ENCODE data around the gene ADAMTS2.

DNA sequence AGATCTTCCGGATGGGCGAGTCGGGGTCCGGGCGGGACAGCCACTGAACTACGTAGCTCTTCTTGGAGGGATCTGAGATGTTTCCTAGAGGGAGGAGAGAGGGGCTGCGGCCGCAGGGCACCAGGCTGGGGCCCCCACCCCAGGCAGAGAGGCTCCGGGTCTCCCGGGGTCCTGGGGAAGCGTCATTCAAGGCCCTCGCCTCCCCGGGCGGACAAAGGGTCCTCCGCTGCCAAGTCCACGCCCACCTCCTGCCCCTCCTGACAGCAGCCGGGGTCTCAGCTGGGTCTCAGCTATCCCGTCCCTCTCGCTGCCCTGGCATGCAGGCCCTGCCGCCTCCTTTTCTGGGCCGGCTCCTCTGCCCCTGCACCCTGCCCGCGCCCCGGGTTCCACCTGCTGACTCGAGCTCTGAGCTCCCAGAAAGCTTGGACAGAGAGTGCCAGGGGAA, 223.6 kb downstream of the ADAMTS2 start:
- TF ChIP-seq, protein P1, sequence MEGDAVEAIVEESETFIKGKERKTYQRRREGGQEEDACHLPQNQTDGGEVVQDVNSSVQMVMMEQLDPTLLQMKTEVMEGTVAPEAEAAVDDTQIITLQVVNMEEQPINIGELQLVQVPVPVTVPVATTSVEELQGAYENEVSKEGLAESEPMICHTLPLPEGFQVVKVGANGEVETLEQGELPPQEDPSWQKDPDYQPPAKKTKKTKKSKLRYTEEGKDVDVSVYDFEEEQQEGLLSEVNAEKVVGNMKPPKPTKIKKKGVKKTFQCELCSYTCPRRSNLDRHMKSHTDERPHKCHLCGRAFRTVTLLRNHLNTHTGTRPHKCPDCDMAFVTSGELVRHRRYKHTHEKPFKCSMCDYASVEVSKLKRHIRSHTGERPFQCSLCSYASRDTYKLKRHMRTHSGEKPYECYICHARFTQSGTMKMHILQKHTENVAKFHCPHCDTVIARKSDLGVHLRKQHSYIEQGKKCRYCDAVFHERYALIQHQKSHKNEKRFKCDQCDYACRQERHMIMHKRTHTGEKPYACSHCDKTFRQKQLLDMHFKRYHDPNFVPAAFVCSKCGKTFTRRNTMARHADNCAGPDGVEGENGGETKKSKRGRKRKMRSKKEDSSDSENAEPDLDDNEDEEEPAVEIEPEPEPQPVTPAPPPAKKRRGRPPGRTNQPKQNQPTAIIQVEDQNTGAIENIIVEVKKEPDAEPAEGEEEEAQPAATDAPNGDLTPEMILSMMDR (conservative IDR thresholded peaks at IDR 0.05; ENCODE audit: low read depth, low read length): no peak
- TF ChIP-seq POLR2A (IDR thresholded peaks at IDR 0.05; ENCODE audit: low read depth, low read length) (no peak), MXI1 (IDR thresholded peaks at IDR 0.05; ENCODE audit: borderline replicate concordance, low read depth, low read length) (no peak), MAZ (IDR thresholded peaks at IDR 0.05; ENCODE audit: borderline replicate concordance, low read depth, low read length) (no peak), RCOR1 (IDR thresholded peaks at IDR 0.05; ENCODE audit: insufficient replicate concordance, low read length) (no peak), RFX5 (IDR thresholded peaks at IDR 0.05; ENCODE audit: low read depth, low read length) (no peak), CEBPB (IDR thresholded peaks at IDR 0.05; ENCODE audit: low read depth, low read length) (no peak), RAD21 (IDR thresholded peaks at IDR 0.05; ENCODE audit: low read length) (no peak)
- TF ChIP-seq, protein P2, sequence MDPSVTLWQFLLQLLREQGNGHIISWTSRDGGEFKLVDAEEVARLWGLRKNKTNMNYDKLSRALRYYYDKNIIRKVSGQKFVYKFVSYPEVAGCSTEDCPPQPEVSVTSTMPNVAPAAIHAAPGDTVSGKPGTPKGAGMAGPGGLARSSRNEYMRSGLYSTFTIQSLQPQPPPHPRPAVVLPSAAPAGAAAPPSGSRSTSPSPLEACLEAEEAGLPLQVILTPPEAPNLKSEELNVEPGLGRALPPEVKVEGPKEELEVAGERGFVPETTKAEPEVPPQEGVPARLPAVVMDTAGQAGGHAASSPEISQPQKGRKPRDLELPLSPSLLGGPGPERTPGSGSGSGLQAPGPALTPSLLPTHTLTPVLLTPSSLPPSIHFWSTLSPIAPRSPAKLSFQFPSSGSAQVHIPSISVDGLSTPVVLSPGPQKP (IDR thresholded peaks at IDR 0.05; ENCODE audit: borderline replicate concordance, low read depth, low read length): no peak
- TF ChIP-seq, protein P3, sequence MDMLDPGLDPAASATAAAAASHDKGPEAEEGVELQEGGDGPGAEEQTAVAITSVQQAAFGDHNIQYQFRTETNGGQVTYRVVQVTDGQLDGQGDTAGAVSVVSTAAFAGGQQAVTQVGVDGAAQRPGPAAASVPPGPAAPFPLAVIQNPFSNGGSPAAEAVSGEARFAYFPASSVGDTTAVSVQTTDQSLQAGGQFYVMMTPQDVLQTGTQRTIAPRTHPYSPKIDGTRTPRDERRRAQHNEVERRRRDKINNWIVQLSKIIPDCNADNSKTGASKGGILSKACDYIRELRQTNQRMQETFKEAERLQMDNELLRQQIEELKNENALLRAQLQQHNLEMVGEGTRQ (IDR thresholded peaks at IDR 0.05; ENCODE audit: low read depth, low read length): no peak
